ENCODE results near the gene SAMD4A. TPM values are rescaled to one million over a fixed set of nuclear protein-coding genes. Genes with fewer than 3 reads are reported as not detected.

SAMD4A gene
- total and polyA plus RNA-seq, 4 donors = 17.5 to 31.6 (median 24.5) TPM

- no peaks in the 10 kb centered on the region for H3K9me3 ChIP-seq (ENCODE audit: control insufficient read depth, insufficient read depth, low read length)
- no peaks in the 10 kb centered on the region for H3K27me3 ChIP-seq (ENCODE audit: control insufficient read depth, insufficient read depth, low read length)
- no peak overlapping the region for H3K4me3 ChIP-seq (ENCODE audit: low read depth, low read length)
- H3K4me1 ChIP-seq (ENCODE audit: control insufficient read depth, insufficient read depth, low read length) = peaks cover 36% of the 10 kb centered on the region
- no peak overlapping the region for H3K27ac ChIP-seq (ENCODE audit: low read depth, low read length)
- 100% methylated on average over 1 of the region's 5 CpGs for WGBS (ENCODE audit: insufficient coverage)
- no peak for DNase-seq (ENCODE audit: low read depth in 4 of 6, low spot score in 6 of 6)
- H3K36me3 ChIP-seq (ENCODE audit: control insufficient read depth, insufficient read depth, low read length) = peaks cover 26% of the 10 kb centered on the region
Observed at GRCh38 chr14:54789166-54789565, 222.2 kb downstream of the SAMD4A start.

DNA sequence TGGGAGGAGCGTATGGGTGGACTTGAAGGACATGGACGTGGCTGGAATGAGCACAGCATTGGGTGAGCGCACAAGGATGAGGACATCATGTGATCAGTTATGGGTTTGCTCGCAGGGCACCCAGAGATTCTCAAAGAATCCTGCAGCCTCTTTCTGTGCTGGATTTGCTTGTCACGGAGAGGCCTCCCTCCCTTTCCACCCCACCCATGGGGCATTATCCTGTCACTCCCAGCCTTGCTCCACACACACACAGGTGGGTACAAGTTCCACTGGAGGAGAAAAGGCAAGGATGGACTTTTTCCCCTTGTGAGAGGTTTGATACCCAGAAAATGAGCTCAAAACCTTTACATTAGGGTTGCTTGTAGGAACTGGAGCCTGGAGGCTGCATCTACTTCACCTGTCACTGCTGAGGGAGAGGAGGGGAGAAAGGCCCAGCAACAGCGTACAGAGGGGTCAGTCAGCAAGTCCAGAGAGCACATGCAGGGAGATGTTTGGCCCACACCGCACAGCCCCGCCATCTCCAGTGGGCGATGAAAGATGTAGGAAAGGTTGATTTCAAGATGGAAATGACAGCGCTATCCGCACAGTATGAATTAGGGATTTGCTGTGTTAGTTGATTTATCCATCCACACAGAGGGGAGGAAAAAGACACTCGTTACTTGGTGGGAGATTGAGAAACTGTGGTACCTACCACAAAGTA, 223.0 kb downstream of the SAMD4A start:
- 90% methylated on average over 8 of the region's 12 CpGs for WGBS (ENCODE audit: insufficient coverage)
- H3K36me3 ChIP-seq (ENCODE audit: control insufficient read depth, insufficient read depth, low read length) = peaks cover 18% of the 10 kb centered on the region
- no peak for DNase-seq (ENCODE audit: low read depth in 4 of 6, low spot score in 6 of 6)
- H3K4me3 ChIP-seq (ENCODE audit: low read depth, low read length) = no peak overlapping the region
- H3K9me3 ChIP-seq (ENCODE audit: control insufficient read depth, insufficient read depth, low read length) = no peaks in the 10 kb centered on the region
- H3K27ac ChIP-seq (ENCODE audit: low read depth, low read length) = no peak overlapping the region
- no peaks in the 10 kb centered on the region for H3K27me3 ChIP-seq (ENCODE audit: control insufficient read depth, insufficient read depth, low read length)
- H3K4me1 ChIP-seq (ENCODE audit: control insufficient read depth, insufficient read depth, low read length) = peaks cover 28% of the 10 kb centered on the region

GRCh38 chr14:54791001-54791400, 224.1 kb downstream of the SAMD4A start:
- Histone ChIP-seq H3K36me3 (ENCODE audit: control insufficient read depth, insufficient read depth, low read length) (peaks cover 16% of the 10 kb centered on the region), H3K4me1 (ENCODE audit: control insufficient read depth, insufficient read depth, low read length) (peaks cover 18% of the 10 kb centered on the region), H3K27ac (ENCODE audit: low read depth, low read length) (no peak overlapping the region), H3K4me3 (ENCODE audit: low read depth, low read length) (no peak overlapping the region), H3K27me3 (ENCODE audit: control insufficient read depth, insufficient read depth, low read length) (no peaks in the 10 kb centered on the region), H3K9me3 (ENCODE audit: control insufficient read depth, insufficient read depth, low read length) (no peaks in the 10 kb centered on the region)
- WGBS (ENCODE audit: insufficient coverage) = no CpG with 5 or more reads among the region's 4 CpGs
- no peak for DNase-seq (ENCODE audit: low read depth in 4 of 6, low spot score in 6 of 6)

GRCh38 chr14:54792288-54792687, 225.4 kb downstream of the SAMD4A start:
- no peak for DNase-seq (ENCODE audit: low read depth in 4 of 6, low spot score in 6 of 6)
- 29% methylated on average over 5 of the region's 6 CpGs for WGBS (ENCODE audit: insufficient coverage)
- H3K4me1 ChIP-seq (ENCODE audit: control insufficient read depth, insufficient read depth, low read length) = peaks cover 7% of the 10 kb centered on the region
- no peak overlapping the region for H3K27ac ChIP-seq (ENCODE audit: low read depth, low read length)
- peaks cover 16% of the 10 kb centered on the region for H3K36me3 ChIP-seq (ENCODE audit: control insufficient read depth, insufficient read depth, low read length)
- H3K9me3 ChIP-seq (ENCODE audit: control insufficient read depth, insufficient read depth, low read length) = no peaks in the 10 kb centered on the region
- no peaks in the 10 kb centered on the region for H3K27me3 ChIP-seq (ENCODE audit: control insufficient read depth, insufficient read depth, low read length)
- no peak overlapping the region for H3K4me3 ChIP-seq (ENCODE audit: low read depth, low read length)

DNA sequence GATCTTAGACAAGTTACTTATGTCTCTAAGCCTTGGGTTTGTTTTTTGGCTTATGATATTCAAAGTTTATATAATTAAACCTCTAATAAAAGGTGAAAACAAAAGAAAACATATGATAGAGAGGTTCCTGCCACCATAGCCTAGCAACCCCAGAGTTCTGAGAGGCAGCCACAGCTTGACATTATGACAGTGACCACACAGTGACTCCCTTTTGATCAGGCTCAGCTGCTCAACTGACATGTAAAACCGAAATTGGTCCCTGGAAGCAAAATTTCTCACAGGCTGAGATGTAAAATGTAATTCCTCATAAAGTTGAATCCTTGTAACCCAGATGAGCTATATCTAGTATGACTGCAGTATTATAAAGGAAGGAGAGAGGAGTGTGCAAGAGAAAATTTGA, 227.2 kb downstream of the SAMD4A start:
- Histone ChIP-seq H3K36me3 (ENCODE audit: control insufficient read depth, insufficient read depth, low read length) (peaks cover 7% of the 10 kb centered on the region), H3K4me3 (ENCODE audit: low read depth, low read length) (no peak overlapping the region), H3K4me1 (ENCODE audit: control insufficient read depth, insufficient read depth, low read length) (peaks cover 5% of the 10 kb centered on the region), H3K27ac (ENCODE audit: low read depth, low read length) (no peak overlapping the region), H3K9me3 (ENCODE audit: control insufficient read depth, insufficient read depth, low read length) (no peaks in the 10 kb centered on the region), H3K27me3 (ENCODE audit: control insufficient read depth, insufficient read depth, low read length) (no peaks in the 10 kb centered on the region)
- no CpG with 5 or more reads among the region's 1 CpG for WGBS (ENCODE audit: insufficient coverage)
- DNase-seq (ENCODE audit: low read depth in 4 of 6, low spot score in 6 of 6) = no peak

DNA sequence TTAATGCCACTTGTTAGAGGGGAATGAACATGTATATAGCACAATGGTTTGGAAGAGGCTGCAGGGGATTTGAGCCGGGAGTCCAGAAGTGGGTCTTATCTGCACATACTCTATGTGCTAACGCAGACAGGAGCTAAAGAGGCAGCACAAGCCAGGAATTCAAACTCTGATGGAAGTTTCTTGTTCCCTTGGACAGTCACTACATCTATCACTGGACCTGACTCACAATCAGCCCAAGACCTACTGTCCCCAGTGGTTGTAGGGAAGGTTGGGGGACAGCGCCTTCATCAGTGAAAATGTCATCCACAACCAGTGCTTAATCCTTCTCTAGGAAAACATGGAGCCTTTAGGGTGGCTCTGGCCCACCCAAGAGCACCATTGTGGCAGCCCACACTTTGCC, 227.9 kb downstream of the SAMD4A start:
- Histone ChIP-seq H3K36me3 (ENCODE audit: control insufficient read depth, insufficient read depth, low read length) (peaks cover 7% of the 10 kb centered on the region), H3K27ac (ENCODE audit: low read depth, low read length) (no peak overlapping the region), H3K9me3 (ENCODE audit: control insufficient read depth, insufficient read depth, low read length) (no peaks in the 10 kb centered on the region), H3K4me3 (ENCODE audit: low read depth, low read length) (no peak overlapping the region), H3K4me1 (ENCODE audit: control insufficient read depth, insufficient read depth, low read length) (peaks cover 5% of the 10 kb centered on the region), H3K27me3 (ENCODE audit: control insufficient read depth, insufficient read depth, low read length) (no peaks in the 10 kb centered on the region)
- WGBS (ENCODE audit: insufficient coverage) = 66% methylated on average over 3 of the region's 3 CpGs
- no peak for DNase-seq (ENCODE audit: low read depth in 4 of 6, low spot score in 6 of 6)

DNA sequence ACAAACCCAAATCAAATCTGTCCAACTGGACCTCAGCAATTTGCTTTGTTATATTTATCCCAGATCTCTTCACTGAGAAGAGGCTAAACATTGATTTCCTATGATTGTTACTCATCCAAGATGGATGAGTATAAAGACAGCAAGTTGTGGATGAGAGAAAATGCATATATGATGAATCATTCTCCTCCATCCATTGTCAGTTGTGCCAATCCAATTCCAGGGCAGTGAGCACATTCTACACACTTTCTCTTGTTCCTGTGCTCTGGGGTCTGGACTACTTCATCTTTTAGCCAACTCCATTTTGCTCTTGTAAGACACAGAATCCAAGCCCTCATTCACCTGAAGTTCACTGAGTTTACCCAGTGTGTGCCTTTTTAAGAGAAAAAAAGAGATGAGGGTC, 230.0 kb downstream of the SAMD4A start:
- Histone ChIP-seq H3K27ac (ENCODE audit: low read depth, low read length) (no peak overlapping the region), H3K4me3 (ENCODE audit: low read depth, low read length) (no peak overlapping the region), H3K27me3 (ENCODE audit: control insufficient read depth, insufficient read depth, low read length) (no peaks in the 10 kb centered on the region), H3K9me3 (ENCODE audit: control insufficient read depth, insufficient read depth, low read length) (no peaks in the 10 kb centered on the region), H3K36me3 (ENCODE audit: control insufficient read depth, insufficient read depth, low read length) (no peaks in the 10 kb centered on the region), H3K4me1 (ENCODE audit: control insufficient read depth, insufficient read depth, low read length) (peaks cover 5% of the 10 kb centered on the region)
- no peak for DNase-seq (ENCODE audit: low read depth in 4 of 6, low spot score in 6 of 6)

DNA sequence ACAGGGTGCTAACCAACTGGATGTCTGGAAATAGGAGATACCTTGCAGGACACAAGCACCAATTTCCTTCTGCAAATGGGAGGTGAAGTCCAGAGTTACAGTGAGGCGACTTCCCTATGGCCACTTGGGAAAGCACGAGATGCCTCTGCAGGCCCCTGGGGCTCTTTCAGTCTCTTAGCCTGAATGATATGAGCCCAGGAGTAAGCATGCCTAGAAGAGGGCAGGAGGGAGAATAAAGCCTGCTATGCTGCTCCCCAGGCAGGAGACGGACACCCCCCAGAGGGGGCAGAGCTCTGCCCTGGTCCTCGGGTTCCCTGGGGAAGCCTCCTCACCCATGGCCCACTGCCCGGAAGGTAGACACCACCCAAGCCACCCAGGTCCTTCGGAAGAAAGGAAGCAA, 230.6 kb downstream of the SAMD4A start:
- Histone ChIP-seq H3K27me3 (ENCODE audit: control insufficient read depth, insufficient read depth, low read length) (no peaks in the 10 kb centered on the region), H3K27ac (ENCODE audit: low read depth, low read length) (no peak overlapping the region), H3K36me3 (ENCODE audit: control insufficient read depth, insufficient read depth, low read length) (no peaks in the 10 kb centered on the region), H3K4me3 (ENCODE audit: low read depth, low read length) (no peak overlapping the region), H3K9me3 (ENCODE audit: control insufficient read depth, insufficient read depth, low read length) (no peaks in the 10 kb centered on the region), H3K4me1 (ENCODE audit: control insufficient read depth, insufficient read depth, low read length) (no peaks in the 10 kb centered on the region)
- DNase-seq (ENCODE audit: low read depth in 4 of 6, low spot score in 6 of 6) = no peak
- 87% methylated on average over 5 of the region's 6 CpGs for WGBS (ENCODE audit: insufficient coverage)

DNA sequence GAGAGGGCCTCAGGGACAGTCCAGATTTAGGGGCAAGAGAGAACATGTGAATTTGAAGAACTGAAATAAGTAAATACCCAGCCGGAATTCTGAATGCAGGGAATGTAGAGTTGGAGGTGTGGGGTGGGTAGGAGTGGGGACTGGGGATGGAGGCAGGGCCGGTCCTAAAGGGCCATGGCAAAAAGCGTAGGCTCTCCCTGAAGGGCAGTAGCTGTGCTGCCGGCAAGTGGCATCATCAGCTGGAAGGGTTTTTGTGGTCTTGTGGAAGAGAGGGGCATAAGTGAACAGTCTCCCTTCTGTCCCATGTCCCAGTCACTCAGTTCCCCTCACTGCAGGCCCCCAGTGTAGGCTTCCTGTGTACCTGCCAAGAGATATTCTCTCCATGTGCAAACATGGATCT, 231.1 kb downstream of the SAMD4A start:
- no peak overlapping the region for H3K4me3 ChIP-seq (ENCODE audit: low read depth, low read length)
- H3K36me3 ChIP-seq (ENCODE audit: control insufficient read depth, insufficient read depth, low read length) = no peaks in the 10 kb centered on the region
- no peaks in the 10 kb centered on the region for H3K4me1 ChIP-seq (ENCODE audit: control insufficient read depth, insufficient read depth, low read length)
- DNase-seq (ENCODE audit: low read depth in 4 of 6, low spot score in 6 of 6) = no peak
- WGBS (ENCODE audit: insufficient coverage) = 62% methylated on average over 4 of the region's 4 CpGs
- no peak overlapping the region for H3K27ac ChIP-seq (ENCODE audit: low read depth, low read length)
- no peaks in the 10 kb centered on the region for H3K9me3 ChIP-seq (ENCODE audit: control insufficient read depth, insufficient read depth, low read length)
- H3K27me3 ChIP-seq (ENCODE audit: control insufficient read depth, insufficient read depth, low read length) = no peaks in the 10 kb centered on the region

DNA sequence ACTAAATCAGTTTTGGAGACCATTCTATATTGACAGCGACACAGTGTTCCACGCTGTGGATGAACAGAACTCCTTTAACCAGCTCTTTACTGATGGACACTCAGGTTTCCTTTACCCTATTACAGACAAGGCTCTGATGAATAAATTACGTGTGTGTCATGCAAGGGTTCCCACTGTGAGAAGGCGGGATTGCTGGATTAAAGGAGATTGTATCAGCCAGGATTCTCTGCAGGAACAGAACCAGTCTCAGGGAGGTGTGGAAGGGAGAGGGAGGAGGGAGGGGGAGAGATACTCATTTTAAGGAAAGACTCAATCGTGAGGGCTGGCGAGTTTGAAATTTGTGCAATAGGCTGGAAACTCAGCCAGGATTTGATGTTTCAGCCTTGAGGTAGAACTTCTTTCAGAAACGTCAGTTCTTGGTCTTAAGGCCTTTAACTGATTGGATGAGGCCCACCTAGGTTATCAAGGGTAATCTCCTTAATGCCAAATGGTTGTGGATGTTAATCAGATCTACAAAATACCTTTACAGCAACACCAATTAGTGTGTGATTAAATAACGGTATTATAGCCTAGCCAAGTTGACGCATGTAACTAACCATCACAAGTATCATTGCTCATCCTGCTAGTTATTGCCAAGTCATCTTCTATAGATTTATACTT, 231.7 kb downstream of the SAMD4A start:
- H3K27me3 ChIP-seq (ENCODE audit: control insufficient read depth, insufficient read depth, low read length) = peaks cover 2% of the 10 kb centered on the region
- H3K36me3 ChIP-seq (ENCODE audit: control insufficient read depth, insufficient read depth, low read length) = no peaks in the 10 kb centered on the region
- H3K4me1 ChIP-seq (ENCODE audit: control insufficient read depth, insufficient read depth, low read length) = no peaks in the 10 kb centered on the region
- no peak overlapping the region for H3K27ac ChIP-seq (ENCODE audit: low read depth, low read length)
- WGBS (ENCODE audit: insufficient coverage) = 74% methylated on average over 6 of the region's 9 CpGs
- no peaks in the 10 kb centered on the region for H3K9me3 ChIP-seq (ENCODE audit: control insufficient read depth, insufficient read depth, low read length)
- DNase-seq (ENCODE audit: low read depth in 4 of 6, low spot score in 6 of 6) = no peak
- H3K4me3 ChIP-seq (ENCODE audit: low read depth, low read length) = no peak overlapping the region

Data from spinal cord (tissue), 10 donors.